Small intestine (tissue), 7 donors: ENCODE data around the gene UNC80. TPM values are rescaled to one million over a fixed set of nuclear protein-coding genes. Genes with fewer than 3 reads are reported as not detected.
A peak's percentile ranks its signal among the peaks of the same experiment; 100 is the strongest.

Experiments used
- DNase-seq, 2 donors: peaks; one replicate each; pipeline versions ENCODE4 v3.0.0 to v3.0.0-alpha.2; 2013
- FAIRE-seq: peaks from 2 replicates; lab custom pipeline; 2012; peaks lifted over from hg19 to GRCh38; lab: Jason Lieb, UNC
- H3K27ac ChIP-seq, 3 donors: one replicate each; pipeline ENCODE4 v1.5.1; 2013; ENCODE audit warnings: low read length in 2 of 3, mild to moderate bottlenecking in 2 of 3, control low read depth in 1 of 3, inconsistent platforms in 1 of 3, low read depth in 1 of 3, moderate library complexity in 1 of 3
- H3K27me3 ChIP-seq, 3 donors: one replicate each; pipeline ENCODE4 v1.6.1; 2013; ENCODE audit warnings: low read length in 3 of 3, inconsistent platforms in 1 of 3; ENCODE audit not compliant: control insufficient read depth in 3 of 3, insufficient read depth in 3 of 3
- H3K36me3 ChIP-seq, 3 donors: one replicate each; pipeline ENCODE4 v1.6.1; 2013; ENCODE audit warnings: low read length in 3 of 3, inconsistent platforms in 1 of 3, low read depth in 1 of 3, mild to moderate bottlenecking in 1 of 3, moderate library complexity in 1 of 3; ENCODE audit not compliant: control insufficient read depth in 3 of 3, insufficient read depth in 2 of 3
- H3K4me1 ChIP-seq, 3 donors: one replicate each; pipeline ENCODE4 v1.6.1; 2013; ENCODE audit warnings: low read length in 2 of 3, inconsistent platforms in 1 of 3, low read depth in 1 of 3, mild to moderate bottlenecking in 1 of 3, moderate library complexity in 1 of 3; ENCODE audit not compliant: control insufficient read depth in 3 of 3, insufficient read depth in 2 of 3
- H3K4me3 ChIP-seq, 3 donors: one replicate each; pipeline ENCODE4 v1.5.1; 2013; ENCODE audit warnings: low read length in 3 of 3, control low read depth in 1 of 3, inconsistent platforms in 1 of 3, low read depth in 1 of 3, mild to moderate bottlenecking in 1 of 3, moderate library complexity in 1 of 3
- H3K9me3 ChIP-seq, 2 donors: one replicate each; pipeline ENCODE4 v1.6.1; 2013; ENCODE audit warnings: low read depth in 1 of 2, low read length in 1 of 2; ENCODE audit not compliant: control insufficient read depth in 2 of 2, insufficient read depth in 1 of 2
- WGBS, 3 donors: extraction: QIAGEN DNeasy Blood & Tissue Kit; methylation state at CpG; one replicate each; pipeline ENCODE4 v1.1.7; 2013; 5-methylcytosine and 5-hydroxymethylcytosine counted together
- polyA plus RNA-seq, 4 donors: library from polyadenylated mRNA; stranded (reverse) in 3 of 4; unstranded in 1 of 4; fragments of 200-250 nt in 3 of 4; fragments of 120-200 nt in 1 of 4; gene quantifications; one replicate each; pipeline versions ENCODE4 v1.2.1 to v1.2.3, GENCODE V29; 2013
- donor health status: healthy with polysubstance abuse.
- donor health status: control.
- donor health status: control.
- donor health status: Bipolar disorder and iron deficiency.
- donor health status: healthy.

Gene UNC80
- polyA plus RNA-seq, 4 donors = 0.27 to 0.40 (median 0.33) TPM; not detected in 1

DNA sequence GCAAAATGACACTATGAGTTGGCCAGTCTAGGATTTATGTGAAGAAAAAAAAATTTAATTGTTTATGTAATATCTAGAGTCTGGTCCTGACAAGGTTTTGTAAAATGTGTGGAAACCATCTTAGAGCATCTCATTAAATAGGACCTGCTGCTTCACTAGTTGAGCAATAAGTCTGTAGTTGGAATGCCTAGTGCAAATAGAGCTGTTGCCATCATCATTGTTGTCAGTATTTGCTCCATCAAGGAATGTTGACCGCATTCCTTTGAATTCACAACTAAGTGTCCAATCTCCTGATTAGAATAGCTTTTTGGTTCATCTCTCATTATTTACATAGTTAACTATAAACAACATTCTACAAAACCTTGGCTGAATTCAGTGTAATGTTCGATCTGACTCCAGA, 198.6 kb downstream of the UNC80 start:
- no peaks in the 10 kb centered on the region for H3K36me3 ChIP-seq
- no peaks in the 10 kb centered on the region for H3K9me3 ChIP-seq
- peaks cover 0 to 6% (median 2%) of the 10 kb centered on the region in 3 donors for H3K27me3 ChIP-seq
- DNase-seq (no peak), FAIRE-seq (no peak)
- no peaks in the 10 kb centered on the region for H3K4me1 ChIP-seq
- no peak overlapping the region for H3K27ac ChIP-seq
- H3K4me3 ChIP-seq = no peak overlapping the region
- 31 to 51% (median 38%) methylated on average over 2 of the region's 2 CpGs for WGBS, 3 donors

DNA sequence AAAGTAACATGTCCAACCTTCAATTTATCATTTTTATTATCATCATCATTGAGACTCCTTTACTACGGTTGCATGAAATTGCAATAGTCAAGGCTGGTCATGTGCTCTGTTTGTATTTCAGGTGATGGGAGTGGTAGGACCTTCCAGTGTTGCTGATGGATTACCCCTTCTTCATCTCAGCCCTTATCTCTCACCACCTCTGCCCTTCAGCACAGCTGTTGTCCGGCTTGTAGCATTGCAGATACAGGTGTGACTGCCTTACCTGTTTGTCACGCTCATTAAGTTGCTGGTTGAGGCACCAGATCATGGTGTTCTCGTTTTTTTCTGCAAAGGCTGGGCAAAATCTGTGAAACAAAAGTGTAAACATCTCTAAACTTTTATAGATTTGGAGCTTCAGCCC, 199.1 kb downstream of the UNC80 start:
- Histone ChIP-seq H3K27me3 (peaks cover 0 to 6% (median 2%) of the 10 kb centered on the region in 3 donors), H3K36me3 (no peaks in the 10 kb centered on the region), H3K4me1 (no peaks in the 10 kb centered on the region), H3K9me3 (no peaks in the 10 kb centered on the region), H3K27ac (no peak overlapping the region), H3K4me3 (no peak overlapping the region)
- peak in 1 of 2 donors; percentile 4 for DNase-seq
- WGBS, 3 donors = 20 to 50% (median 28%) methylated on average over 4 of the region's 4 CpGs
- no peak for FAIRE-seq

DNA sequence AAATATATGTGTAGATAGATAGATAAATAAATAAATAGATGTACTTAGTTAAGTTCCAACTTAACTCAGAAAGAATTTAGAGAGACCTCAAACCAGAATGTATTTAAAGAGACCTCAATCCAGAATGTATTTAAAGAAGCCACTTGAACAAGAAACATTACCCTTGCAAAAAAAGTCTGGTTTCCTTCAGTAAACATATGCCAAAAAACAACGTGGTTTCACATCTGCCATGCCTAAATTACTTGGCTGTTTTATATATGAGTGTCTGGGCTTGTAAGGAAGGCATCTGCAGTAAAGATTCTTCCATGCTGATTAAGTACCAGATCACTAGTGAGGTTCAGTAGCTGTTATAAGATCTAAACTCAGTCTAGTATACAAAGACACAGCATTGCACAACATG, 201.7 kb downstream of the UNC80 start:
- no peaks in the 10 kb centered on the region for H3K36me3 ChIP-seq
- H3K4me3 ChIP-seq = no peak overlapping the region
- FAIRE-seq (no peak), DNase-seq (no peak)
- no peaks in the 10 kb centered on the region for H3K4me1 ChIP-seq
- H3K27ac ChIP-seq = no peak overlapping the region
- no peaks in the 10 kb centered on the region for H3K9me3 ChIP-seq
- H3K27me3 ChIP-seq = peaks cover 0 to 8% (median 2%) of the 10 kb centered on the region in 3 donors
- 13 to 21% (median 13%) methylated on average over 1 of the region's 1 CpG for WGBS, 3 donors

DNA sequence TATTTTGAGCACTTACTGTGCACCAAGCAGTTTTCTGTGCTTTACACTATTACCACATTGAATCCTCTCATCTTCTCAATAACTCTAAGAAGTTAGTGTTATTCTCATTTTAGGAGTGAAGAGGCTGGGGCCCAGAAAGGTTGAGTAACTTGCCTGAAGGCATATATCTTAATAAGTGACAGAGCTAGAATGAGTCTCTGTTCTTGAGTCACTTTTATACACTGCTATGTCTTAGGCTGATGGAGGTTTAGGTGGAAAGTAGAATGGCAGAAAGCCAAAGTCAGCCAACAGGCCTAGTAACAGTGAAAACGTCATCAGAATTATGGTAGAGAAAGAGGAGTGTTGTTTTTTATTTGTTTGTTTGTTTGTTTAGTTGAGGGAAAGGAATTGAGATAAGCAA, 202.9 kb downstream of the UNC80 start:
- H3K27ac ChIP-seq = no peak overlapping the region
- peaks cover 0 to 8% (median 0%) of the 10 kb centered on the region in 3 donors for H3K27me3 ChIP-seq
- no peaks in the 10 kb centered on the region for H3K9me3 ChIP-seq
- no peak for FAIRE-seq
- H3K4me1 ChIP-seq = no peaks in the 10 kb centered on the region
- no peak for DNase-seq
- no peak overlapping the region for H3K4me3 ChIP-seq
- WGBS, 3 donors = 13 to 55% (median 38%) methylated on average over 1 of the region's 1 CpG
- H3K36me3 ChIP-seq = no peaks in the 10 kb centered on the region

DNA sequence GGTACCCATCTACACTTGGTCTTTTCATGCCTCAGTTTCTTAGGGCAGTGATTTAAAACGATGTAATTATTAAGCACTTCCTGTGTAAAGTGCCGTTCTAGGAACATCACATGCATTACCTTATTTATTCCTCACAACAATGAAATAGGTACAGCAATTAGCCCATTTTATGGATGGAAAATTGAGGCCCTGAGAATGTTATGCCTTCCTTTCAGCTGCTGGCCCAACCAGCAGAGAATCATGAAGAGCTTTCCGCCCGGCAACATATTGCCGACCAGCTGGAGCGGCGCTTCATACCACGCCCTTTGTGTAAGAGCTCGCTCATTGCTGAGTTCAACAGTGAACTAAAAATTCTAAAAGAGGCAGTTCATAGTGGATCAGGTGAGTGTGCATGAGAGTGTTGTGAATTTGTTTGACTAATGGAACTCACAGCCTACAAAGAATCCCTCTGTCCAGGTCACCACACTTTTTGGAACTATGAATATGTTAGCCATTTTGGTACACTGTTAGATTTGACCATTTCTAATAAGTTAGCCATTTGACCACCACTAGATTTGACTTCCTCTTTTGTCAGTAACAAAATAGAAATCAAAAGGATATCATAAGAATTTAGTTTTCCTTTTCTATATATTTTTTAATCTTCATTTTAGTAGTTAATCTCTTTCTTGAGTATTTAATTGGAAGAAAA, 205.2 kb downstream of the UNC80 start:
- Histone ChIP-seq H3K27me3 (peaks cover 0 to 2% (median 0%) of the 10 kb centered on the region in 3 donors), H3K27ac (no peak overlapping the region), H3K9me3 (no peaks in the 10 kb centered on the region), H3K4me3 (no peak overlapping the region), H3K36me3 (no peaks in the 10 kb centered on the region), H3K4me1 (no peaks in the 10 kb centered on the region)
- DNase-seq (no peak), FAIRE-seq (no peak)
- 61 to 87% (median 76%) methylated on average over 9 of the region's 9 CpGs for WGBS, 3 donors

DNA sequence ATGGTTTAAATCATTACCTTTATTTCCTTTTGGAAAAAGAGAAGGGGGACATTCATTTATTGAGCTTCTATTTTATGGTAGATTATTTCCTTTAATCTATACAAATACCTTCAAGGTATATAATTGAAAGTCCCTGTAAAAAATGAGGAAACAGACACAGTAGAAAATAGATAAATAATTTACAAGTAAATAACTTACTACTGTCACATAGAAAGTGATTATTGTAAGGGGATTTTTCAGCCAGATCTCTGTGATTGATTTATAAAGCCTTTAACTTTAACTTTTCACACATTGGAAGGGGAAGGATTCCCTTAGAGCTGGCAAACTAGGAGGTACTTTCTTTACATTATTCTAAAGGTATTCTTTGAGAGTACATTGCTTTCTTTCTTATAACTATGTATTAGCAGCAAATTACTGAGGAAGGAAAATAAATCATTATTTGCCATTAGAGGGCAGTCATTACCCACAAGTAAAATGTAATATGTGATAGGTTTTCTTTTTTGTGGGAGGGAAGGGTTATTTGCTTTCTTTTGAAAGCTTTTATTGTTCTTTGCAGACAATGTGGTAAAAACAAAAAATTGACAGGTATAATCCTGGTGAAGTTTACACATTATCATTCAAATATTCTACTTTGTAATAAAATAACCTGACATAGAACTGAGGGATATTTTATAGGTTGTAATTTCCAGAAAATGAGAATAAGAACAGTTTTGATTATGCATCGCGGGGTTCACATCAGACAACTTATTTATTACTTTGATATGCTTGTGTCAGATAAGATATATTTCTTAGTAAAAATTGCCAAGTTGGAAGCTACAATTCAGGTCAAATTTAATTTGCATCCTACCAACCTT, 206.0 kb downstream of the UNC80 start:
- WGBS, 3 donors = 75 to 91% (median 78%) methylated on average over 2 of the region's 2 CpGs
- H3K27me3 ChIP-seq = peaks cover 0 to 7% (median 0%) of the 10 kb centered on the region in 3 donors
- H3K36me3 ChIP-seq = no peaks in the 10 kb centered on the region
- H3K27ac ChIP-seq = no peak overlapping the region
- peak; percentile 49 to 50 for DNase-seq
- H3K9me3 ChIP-seq = no peaks in the 10 kb centered on the region
- no peaks in the 10 kb centered on the region for H3K4me1 ChIP-seq
- H3K4me3 ChIP-seq = no peak overlapping the region
- peak; percentile 76 for FAIRE-seq

DNA sequence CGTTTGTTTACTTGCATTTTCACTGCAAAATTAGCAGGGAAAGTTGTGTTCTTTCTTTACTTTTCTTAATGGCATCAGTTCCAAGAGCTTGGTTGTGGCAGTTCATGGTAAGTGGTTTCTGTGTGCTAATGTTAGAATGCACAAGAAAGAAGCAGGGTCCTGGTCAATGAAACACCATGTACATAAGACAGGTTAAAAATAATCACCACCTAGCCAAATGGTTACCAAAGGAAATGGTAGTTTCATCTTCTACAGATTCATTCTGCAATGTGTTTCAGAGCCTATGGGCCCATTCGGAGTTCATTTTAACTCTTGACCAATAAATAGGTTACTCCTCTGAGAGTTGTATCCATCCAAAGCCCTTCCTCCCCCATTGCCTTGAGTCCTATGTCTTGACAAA, 212.7 kb downstream of the UNC80 start:
- no peaks in the 10 kb centered on the region for H3K36me3 ChIP-seq
- no peak overlapping the region for H3K4me3 ChIP-seq
- 85 to 94% (median 94%) methylated on average over 2 of the region's 2 CpGs for WGBS, 3 donors
- H3K4me1 ChIP-seq = no peaks in the 10 kb centered on the region
- no peak for DNase-seq
- H3K9me3 ChIP-seq = no peaks in the 10 kb centered on the region
- H3K27ac ChIP-seq = no peak overlapping the region
- no peak for FAIRE-seq
- peaks cover 0 to 4% (median 3%) of the 10 kb centered on the region in 3 donors for H3K27me3 ChIP-seq

DNA sequence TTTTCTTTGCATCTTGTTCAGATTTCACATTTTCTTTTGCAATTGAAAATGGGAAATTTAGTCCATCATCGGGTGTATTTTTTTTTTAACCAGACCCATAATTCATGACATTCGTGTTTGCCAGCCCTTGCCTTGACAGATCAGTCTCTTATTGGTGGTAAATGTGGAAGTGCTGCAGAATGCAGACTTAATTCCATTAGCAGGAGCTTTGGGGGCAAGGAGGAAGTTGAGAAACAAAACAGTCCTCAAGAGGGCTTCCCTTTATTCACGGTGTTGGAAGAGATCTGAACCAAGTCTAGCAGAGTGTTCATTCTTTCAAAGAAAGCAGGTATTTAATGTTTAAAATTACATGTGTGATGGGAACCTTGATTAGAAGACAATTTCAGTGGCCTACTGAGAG, 214.2 kb downstream of the UNC80 start:
- Histone ChIP-seq H3K4me1 (no peaks in the 10 kb centered on the region), H3K27ac (no peak overlapping the region), H3K4me3 (no peak overlapping the region), H3K36me3 (no peaks in the 10 kb centered on the region), H3K27me3 (peaks cover 0 to 4% (median 3%) of the 10 kb centered on the region in 3 donors), H3K9me3 (no peaks in the 10 kb centered on the region)
- DNase-seq = no peak
- no peak for FAIRE-seq
- WGBS, 3 donors = 52 to 69% (median 60%) methylated on average over 3 of the region's 3 CpGs
